Measurements from ENCODE around the gene OXNAD1.

OXNAD1 gene

GRCh38 chr3:16247282-16248061, 17.5 kb upstream of the OXNAD1 start:
- DNase-seq (ENCODE audit: low read depth in 2 of 2), result peak; percentile 61 to 73

GRCh38 chr3:16248556-16248955, 16.5 kb upstream of the OXNAD1 start:
- DNase-seq (ENCODE audit: low read depth in 2 of 2), result no peak

GRCh38 chr3:16249336-16249735, 15.7 kb upstream of the OXNAD1 start:
- DNase-seq (ENCODE audit: low read depth in 2 of 2), result peak in 1 of 2 donors; percentile 14

GRCh38 chr3:16249886-16250285, 15.1 kb upstream of the OXNAD1 start:
- DNase-seq (ENCODE audit: low read depth in 2 of 2), result no peak

GRCh38 chr3:16251316-16252085, 13.5 kb upstream of the OXNAD1 start:
- DNase-seq (ENCODE audit: low read depth in 2 of 2), result no peak

GRCh38 chr3:16252243-16252978, 12.6 kb upstream of the OXNAD1 start:
- no peak for DNase-seq (ENCODE audit: low read depth in 2 of 2)

- no peak for DNase-seq (ENCODE audit: low read depth in 2 of 2)
These were observed 12.0 kb upstream of the OXNAD1 start for GRCh38 chr3:16252988-16253387.

- no peak for DNase-seq (ENCODE audit: low read depth in 2 of 2)
These were observed 11.4 kb upstream of the OXNAD1 start for GRCh38 chr3:16253601-16254000.

GRCh38 chr3:16254916-16255315, 10.1 kb upstream of the OXNAD1 start:
- DNase-seq (ENCODE audit: low read depth in 2 of 2), result no peak

GRCh38 chr3:16255326-16255725, 9.7 kb upstream of the OXNAD1 start:
- DNase-seq (ENCODE audit: low read depth in 2 of 2), result no peak

GRCh38 chr3:16255726-16256125, 9.3 kb upstream of the OXNAD1 start:
- DNase-seq (ENCODE audit: low read depth in 2 of 2), result no peak

- DNase-seq (ENCODE audit: low read depth in 2 of 2), result no peak
These were observed 7.7 kb upstream of the OXNAD1 start for GRCh38 chr3:16257309-16257708.

- no peak for DNase-seq (ENCODE audit: low read depth in 2 of 2)
These were observed 6.8 kb upstream of the OXNAD1 start for GRCh38 chr3:16258177-16258576.

GRCh38 chr3:16258866-16259265, 6.1 kb upstream of the OXNAD1 start:
- DNase-seq (ENCODE audit: low read depth in 2 of 2), result no peak

- no peak for DNase-seq (ENCODE audit: low read depth in 2 of 2)
These were observed 5.0 kb upstream of the OXNAD1 start for GRCh38 chr3:16260046-16260445.

- no peak for DNase-seq (ENCODE audit: low read depth in 2 of 2)
These were observed 2.8 kb upstream of the OXNAD1 start for GRCh38 chr3:16262174-16262573.

GRCh38 chr3:16264174-16264707, 771 bp upstream of the OXNAD1 start:
- no peak for DNase-seq (ENCODE audit: low read depth in 2 of 2)

GRCh38 chr3:16265455-16265786, 409 bp downstream of the OXNAD1 start:
- no peak for DNase-seq (ENCODE audit: low read depth in 2 of 2)

GRCh38 chr3:16266714-16267113, 1.7 kb downstream of the OXNAD1 start:
- no peak for DNase-seq (ENCODE audit: low read depth in 2 of 2)

- DNase-seq (ENCODE audit: low read depth in 2 of 2), result no peak
These were observed 5.8 kb downstream of the OXNAD1 start for GRCh38 chr3:16270855-16271254.

GRCh38 chr3:16272588-16272987, 7.6 kb downstream of the OXNAD1 start:
- DNase-seq (ENCODE audit: low read depth in 2 of 2), result no peak

- DNase-seq (ENCODE audit: low read depth in 2 of 2), result no peak
These were observed 8.9 kb downstream of the OXNAD1 start for GRCh38 chr3:16273867-16274266.

All from stimulated activated CD4-positive, alpha-beta T cell treated with anti-CD3 and anti-CD28 coated beads, Interleukin-15, amount 100 ng/mL, for 48 hours (primary cell).